HPDE6-E6E7 (cell line): Measurements from ENCODE around the gene CCL4.
"Not testable (repeated sequence)": the region's sequence is repeated elsewhere in the genome, so short reads cannot be mapped to it uniquely, and the experiment has no call there.

Source experiments
- DNase-seq: peaks from one replicate; pipeline ENCODE4 v3.0.0; 2011; ENCODE audit warnings: missing footprints; ENCODE audit errors: extremely low spot score

CCL4 gene

DNA sequence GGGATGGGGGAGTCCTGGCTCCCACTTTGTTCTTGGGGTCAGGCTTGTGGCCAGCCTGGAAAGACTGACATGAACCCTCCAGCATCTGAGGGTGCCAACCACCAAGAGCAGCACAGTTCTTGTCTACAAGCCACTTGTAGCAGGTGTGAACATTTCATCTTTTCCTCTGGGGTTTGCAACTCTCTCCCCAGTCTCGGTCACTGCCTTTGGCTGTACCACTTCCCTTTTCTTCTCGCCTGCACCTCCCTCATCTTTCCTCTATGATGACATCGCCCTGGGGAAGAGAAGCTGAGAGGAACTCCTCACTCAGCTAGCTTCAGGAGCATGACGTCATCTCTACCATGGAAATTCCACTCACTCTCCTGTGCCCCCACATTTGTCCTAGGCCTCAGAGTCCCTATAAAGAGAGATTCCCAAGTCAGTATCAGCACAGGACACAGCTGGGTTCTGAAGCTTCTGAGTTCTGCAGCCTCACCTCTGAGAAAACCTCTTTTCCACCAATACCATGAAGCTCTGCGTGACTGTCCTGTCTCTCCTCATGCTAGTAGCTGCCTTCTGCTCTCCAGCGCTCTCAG lies at the start of gene CCL4:
Gene CCL4 (plus strand): TSS at position 427 of the 575 bp plus-strand sequence. CDS start 79 bp downstream, at position 506.
- DNase-seq = not testable (repeated sequence)

DNA sequence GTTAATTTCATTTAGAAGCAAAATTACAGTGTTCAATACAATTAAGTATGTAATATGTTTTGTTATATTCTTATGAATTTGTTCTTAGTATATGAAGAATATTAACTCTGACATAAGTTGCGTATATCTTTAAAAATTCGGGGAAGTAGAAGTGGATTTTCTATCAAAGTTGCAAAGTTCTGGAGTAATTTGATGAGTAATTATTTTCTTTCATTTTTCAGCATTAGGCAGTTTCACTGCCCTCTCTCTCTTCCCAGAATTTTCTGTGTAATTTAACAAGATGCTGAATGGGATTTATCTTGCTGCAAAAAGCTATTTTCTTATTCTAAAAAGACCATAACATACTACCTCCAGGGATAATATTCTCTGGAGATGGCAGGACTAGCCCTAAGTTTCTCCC lies 48.5 kb upstream of the CCL4 start:
- no peak for DNase-seq

DNA sequence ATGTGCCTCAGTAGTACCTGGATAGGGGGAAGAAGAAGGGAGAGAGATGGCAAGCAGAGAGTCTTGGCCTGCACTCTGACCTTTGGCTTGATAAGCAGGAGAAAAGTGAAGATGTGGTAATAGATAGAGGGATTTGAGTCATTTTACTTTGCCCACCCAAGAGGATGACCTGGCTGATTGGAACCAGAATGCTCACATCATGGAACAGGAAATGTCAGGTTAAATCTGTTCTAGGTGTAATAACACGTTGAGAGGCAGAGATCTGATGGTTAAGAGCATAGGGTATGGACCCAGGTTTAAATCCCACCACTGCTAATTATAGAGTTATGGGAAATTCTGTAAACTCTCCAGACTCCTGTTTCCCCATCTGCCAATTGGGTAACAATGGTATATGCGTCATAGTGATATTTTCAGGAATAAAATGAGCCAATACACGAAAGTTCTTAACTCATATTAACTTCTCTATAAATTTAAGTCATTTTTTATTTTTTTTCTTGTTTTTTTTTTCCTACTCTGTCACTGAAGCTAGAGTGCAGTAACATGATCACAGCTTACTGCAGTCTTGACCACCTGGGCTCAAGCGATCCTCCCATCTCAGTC lies 47.6 kb upstream of the CCL4 start:
- no peak for DNase-seq

DNA sequence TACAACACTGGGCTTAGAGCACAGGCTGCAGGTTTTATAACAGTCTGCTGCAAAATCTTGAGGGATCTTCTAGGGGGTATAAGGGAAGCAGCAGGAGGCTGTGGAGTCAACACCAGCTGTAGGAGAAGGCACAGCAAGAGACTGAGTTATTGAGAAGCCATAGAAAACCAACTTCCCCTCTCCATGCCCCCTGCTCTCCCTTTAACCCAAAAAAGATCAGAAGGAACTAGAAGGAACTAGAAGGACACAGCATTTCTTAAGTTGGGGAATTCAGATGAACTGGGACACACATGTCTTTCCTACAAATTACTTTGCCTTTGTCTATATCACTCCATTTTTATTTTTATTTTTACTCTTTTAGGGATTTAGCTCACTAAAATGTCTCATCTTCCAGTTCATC lies 45.7 kb upstream of the CCL4 start:
- no peak for DNase-seq

DNA sequence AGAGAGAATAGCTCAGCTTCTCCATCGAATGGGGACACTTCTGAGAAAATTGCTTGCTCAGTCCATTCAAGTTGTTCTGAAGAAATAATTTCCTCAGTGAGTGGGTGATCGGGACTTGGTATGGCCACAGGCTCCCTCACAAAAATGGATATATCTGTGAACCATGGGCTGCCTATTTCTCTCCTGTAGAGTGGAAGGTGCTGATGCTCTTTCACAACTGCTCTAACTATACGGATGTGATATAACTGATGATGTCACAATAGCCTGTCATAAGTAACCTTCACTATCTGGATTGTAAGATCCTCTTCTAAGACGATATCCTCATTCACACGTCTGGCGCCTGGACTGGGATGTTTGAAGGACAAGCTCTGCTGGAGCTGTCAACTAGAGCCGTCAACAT lies 44.2 kb upstream of the CCL4 start:
- no peak for DNase-seq

DNA sequence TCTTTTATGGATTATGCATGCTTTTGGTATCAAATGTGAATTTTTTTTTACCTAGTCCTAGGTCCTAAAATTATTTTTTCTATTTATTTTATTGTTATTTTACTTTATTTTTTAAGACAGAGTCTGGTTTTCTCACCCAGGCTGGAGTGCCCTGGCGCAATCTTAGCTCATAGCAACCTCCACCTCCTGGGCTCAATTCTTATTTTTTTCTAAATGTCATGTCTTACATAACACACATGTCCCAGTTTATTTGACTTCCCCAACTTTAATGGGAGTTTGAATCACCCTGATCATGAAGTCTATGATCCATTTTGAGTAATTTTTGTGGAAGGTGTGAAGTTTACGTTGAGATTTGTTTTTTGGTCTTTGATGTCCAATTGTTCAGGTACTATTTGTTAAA lies 42.8 kb upstream of the CCL4 start:
- no peak for DNase-seq

DNA sequence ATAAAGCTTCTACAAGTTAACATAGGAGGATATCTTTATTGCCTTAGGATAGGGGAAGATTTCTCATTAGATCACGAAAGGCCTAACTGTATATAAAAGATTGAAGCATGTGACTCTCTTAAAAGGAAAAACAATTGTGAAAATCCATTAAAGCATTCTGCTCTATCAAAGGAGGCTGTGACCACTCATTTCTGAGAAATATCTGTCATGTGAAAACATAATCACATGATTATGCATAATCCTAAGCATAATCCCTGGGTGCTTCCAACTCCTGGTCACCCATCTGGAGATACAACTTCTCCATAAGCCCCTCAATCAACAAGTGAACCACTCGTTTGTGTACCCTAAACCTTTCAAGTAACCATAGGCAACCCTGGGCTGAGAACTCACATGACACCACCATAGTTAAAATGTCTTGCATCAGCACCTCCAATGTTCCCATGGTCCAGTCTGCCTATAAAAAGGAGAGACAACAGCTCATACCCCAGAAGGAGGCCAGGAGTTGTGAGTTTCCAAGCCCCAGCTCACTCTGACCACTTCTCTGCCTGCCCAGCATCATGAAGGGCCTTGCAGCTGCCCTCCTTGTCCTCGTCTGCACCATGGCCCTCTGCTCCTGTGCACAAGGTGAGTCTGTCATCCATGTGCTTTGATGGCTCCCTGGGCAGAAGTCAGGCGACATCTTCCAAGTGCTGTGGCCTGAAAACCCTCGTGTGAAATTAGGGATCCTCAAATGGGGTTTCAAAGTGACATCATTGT lies 39.7 kb upstream of the CCL4 start, which contains the start of gene CCL18:
Gene CCL18 (plus strand): TSS at position 487 of the 756 bp plus-strand sequence. CDS start 71 bp downstream, at position 558.
- no peak for DNase-seq

DNA sequence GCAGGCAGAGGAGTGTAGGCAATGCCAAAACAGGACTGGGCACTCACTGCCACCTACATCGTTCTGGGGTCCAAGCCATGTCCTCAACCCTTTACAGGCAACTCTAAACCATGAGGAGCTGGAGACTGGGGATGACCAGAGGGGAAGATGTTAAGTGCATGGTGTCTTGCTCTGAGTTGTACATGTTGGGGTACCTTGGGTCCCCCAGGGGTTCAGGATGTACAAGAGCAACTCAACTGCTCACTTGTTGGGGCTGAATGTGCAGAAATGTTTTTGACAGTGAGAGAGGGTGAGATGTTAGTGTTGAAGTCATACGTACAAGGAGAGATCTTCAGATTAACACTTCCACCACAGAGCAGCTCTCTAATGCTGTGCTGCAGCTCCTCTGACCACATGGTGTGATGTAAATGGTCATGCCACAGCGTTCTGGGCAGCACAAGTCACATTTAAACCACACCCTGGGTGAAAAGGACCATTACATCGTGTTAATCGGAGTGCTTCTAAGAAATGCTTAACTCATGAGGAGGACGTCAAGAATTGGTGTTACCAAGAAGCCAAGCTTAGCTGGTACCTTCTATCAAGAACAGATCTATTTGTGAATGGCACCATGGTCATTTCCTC lies 37.2 kb upstream of the CCL4 start:
- DNase-seq = no peak

DNA sequence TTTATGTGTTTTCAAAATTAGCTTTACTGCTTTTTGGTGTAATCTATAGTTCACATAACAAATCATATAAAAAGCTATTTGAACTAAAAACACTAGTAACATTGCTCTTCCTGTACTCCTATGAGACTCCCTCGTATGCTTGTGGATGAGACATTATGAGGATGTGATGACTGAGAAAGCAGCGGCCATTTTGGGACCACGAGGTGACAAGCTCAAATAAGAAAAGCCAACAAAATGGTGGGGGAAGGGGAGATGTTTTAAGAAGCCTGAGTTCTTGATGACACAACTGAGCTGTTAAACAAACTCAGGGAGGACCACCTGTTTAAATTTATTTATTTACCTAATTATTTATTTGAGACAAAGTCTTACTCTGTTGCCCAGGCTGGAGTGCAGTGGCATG lies 35.1 kb upstream of the CCL4 start:
- no peak for DNase-seq

DNA sequence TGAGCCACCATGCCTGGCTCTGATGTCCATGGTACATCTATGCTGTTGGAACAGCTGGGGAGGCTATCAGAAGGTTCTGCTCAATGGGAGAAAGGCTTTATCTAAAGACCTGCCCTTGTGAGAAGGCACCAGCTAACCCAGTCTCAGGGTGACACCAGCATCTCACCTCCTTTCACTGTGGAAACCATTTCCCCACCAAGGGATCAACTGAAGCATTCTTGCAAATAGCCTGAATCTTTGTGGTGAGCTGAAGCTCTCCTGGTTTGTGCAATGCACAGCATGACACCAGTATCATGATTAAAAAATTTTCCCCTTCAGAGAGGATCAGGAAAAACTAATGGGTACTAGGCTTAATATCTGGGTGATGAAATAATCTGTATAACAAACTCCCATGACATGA lies 34.5 kb upstream of the CCL4 start:
- no peak for DNase-seq

DNA sequence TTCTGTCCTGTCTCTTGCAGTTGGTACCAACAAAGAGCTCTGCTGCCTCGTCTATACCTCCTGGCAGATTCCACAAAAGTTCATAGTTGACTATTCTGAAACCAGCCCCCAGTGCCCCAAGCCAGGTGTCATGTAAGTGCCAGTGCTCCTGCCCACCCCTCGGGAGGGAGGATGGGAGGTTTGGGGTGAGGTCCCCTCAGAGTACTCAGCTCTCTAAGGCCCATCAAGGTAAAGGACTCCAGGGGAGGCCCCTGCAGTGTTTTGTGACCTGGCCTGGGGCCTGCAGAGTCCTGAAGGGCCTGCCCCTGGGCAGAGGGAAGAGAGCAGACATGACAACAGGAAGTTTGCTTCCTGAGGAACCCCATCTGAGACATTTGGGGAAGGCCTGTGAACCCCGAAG lies 33.2 kb upstream of the CCL4 start:
- no peak for DNase-seq

DNA sequence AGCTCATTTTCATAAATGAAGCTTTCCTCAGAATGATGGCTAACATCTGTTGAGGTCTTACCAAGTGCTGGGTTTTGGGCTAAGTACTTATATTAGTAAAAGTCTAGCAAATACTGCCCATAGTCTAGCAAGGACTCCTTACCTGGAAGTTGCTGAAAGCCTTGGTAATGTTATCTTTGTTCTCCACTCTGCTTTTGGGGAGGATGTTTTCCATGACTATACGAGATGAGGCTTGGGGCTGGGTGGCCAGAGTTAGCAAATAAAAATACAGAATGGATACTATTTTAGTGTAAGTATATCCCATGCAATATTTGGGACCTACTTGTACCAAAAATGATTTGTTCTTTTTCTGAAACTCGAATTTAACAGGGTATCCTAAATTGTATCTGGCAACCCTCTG lies 31.9 kb upstream of the CCL4 start:
- DNase-seq = no peak

DNA sequence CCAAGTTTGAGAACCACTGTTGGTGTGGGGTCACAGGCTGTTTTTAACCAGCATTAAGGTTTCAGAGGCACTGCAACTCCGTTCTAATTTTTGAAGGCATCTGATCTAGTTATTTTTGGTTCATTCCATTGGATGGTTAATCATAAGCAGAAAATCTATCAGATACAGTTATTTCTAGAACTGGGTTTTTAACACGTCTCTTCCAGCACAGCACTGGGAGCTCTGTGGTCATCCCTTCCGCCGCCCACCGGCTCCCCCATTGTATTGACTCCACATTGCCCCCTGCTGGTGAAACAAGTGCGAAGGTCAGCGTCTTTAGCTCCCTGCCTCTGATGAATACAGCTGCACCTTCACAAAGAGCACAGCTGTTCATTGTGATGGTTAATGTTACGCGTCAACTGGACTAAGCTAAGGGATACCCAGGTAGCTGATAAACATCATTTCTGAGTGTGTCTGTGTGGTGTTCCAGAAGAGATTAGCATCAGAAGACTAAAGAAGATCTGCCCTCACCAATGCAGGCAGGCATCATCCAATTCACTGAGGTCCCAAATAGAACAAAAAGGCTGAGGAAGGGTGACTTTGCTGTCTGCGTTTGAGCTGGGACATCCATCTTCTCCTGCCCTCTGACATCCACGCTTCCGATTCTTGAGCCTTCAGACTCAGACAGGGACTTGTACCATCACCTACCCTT lies 31.1 kb upstream of the CCL4 start:
- DNase-seq = peak; percentile 9

DNA sequence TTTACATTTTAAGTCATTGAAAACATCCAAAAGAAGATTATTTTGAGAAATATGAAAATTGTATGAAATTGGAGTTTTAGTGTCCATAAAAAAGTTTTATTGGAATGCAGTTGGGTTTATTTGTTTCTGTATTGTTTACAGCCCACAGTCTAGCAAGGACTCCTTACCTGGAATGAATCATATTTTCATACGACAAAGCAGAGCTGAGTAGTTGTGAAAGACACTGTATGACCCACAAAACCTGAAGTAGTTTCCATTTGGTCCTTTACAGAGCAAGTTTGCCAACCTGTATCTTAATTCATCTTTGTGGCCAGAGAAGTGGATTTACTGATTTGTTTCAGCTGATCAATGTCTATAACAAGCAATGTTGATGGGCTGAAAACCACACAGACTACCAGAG lies 29.3 kb upstream of the CCL4 start:
- no peak for DNase-seq

DNA sequence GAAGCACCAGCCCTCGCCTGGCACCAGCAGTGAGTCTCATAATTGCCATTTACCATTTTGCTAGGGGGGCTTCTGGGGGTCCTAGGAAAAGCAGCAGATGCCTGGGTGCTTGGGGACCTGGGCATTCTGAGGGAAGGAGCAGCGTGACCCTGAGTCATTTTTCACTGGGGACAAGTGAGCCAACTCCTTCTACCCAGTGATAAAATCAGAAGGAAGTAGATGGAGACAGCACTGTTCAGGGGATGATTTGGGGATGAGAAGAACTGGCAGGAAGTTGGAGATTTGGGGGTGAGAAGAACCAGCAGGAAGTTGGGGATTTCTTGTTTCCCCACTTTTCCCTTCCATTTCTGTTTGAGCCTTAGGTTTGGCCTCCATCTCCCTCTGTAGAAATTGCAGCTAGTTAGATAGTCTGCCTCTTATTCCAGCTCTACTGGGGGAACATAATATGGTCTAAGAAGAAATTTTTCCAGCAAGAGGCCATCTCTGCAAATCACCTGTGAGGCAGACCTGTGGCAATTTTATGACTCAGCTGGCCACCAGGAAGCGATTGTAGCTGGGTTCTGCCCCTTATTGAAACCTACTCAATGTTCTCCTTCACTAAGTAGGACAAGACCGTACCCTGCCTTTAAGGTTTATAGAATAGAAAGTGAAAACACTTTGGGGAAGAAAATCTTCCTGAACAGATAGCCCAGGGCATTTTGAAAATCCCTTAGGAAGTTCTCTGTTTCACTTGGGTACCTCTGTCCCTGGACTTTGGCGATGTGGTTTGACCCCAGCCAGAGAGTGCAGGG lies 21.8 kb upstream of the CCL4 start:
- not testable (repeated sequence) for DNase-seq

DNA sequence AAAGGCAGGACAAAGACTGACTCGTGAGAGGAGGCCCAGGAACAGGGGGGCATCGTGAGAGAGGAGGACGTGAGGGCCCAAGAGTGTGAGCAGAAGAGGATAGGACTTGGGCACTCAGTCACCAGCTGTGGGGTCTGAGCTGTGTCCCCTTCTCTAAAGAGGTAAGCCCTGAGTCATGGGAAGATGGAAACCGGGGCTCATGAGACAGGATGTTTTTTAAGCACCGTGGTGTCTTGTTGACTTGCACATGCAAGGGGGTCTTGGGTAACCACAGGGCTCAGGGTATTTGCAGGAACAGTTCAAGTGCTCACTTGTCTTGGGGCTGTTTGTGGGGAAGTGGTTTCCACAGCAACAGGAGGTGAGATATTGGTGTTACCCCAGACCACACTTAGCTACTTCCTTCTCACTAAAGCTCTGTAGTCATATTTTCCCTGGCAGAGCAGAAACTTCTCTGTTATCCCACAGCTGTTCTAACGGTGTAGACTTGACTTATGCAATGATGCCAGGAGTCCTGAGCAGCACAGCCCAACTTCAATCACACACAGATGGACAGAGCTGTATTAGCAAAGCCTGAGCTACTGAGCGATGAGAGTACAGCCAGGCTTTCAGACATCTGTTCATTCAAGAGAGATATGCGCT lies 21.0 kb upstream of the CCL4 start:
- DNase-seq = not testable (repeated sequence)

DNA sequence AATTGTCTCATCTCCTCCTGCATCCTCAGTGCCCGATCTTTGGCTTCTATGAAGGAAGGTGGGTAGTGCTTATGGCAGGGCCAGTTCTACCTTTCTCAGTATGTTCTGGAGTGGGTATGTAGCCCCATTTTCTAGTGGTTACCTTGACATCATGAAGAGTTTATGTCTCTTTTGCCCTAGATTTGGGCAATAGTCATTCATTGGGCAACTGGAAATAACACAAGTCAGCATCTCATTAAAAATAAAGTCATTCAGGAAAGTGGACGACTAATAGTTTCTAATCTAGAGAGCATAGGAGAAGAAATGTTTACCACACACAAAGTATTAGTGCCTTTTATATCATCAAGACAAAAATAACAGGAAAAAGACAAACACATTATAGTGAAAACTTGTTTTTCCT lies 19.9 kb upstream of the CCL4 start:
- not testable (repeated sequence) for DNase-seq

DNA sequence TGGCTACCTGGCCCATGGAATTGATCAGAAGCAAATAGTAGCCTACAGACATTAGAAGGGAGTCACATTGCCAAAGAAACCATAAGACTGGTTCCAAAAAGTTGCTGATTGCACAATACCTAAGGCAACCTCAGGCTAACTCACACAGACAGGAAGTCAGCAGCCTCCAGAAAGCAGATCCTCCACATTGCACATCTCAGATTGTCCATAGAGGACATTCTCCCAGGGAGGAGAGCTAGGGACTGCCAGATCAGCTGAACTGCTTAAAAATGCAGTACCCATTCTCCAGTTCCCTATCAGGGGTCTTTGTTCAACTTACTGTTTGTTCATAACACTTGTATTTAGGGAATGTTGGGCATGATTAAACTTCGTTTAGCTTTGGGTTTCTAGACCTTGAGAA lies 17.9 kb upstream of the CCL4 start:
- DNase-seq = no peak

DNA sequence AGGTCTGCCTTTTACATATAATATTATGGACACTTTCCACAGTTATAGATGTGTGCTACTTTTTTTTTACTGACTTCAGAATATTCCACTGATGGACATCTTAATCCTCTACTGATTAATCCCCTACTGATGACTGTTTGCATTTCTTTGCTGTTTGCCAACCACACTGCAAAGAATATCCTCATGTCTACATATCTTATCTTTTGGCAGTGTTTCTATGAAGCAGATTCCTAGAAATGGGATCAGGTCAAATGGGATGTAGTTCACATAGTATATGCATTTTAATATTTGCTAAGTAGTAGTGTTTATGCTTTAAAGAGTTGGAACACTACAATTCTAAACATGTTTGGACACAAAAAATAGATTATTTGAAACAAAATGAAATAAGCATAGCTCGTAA lies 16.8 kb upstream of the CCL4 start:
- no peak for DNase-seq

DNA sequence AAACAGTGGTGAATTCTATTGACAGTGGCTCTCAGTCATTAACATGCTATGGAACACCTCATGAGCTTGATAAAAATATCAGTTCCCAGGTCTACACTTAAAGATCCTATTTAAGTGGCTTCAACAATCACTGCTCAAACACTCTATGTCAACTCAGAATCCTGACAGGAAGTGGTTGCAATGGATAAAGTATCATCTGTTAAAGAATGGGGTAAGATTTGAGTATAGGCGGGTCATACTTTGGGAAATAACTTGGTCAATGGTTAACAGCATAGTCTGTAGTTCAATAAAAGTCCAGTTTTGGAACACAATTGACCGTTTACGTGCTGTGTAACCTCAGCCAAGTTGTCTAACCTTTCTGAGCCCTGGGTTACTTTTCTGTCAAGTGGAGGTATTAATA lies 16.2 kb upstream of the CCL4 start:
- not testable (repeated sequence) for DNase-seq
